Dermis blood vessel endothelial cell (primary cell): ENCODE data around the gene OR5V1. TPM values are rescaled to one million over a fixed set of nuclear protein-coding genes. Genes with fewer than 3 reads are reported as not detected.
"Not testable (repeated sequence)": the region's sequence is repeated elsewhere in the genome, so short reads cannot be mapped to it uniquely, and the experiment has no call there.

Experiments
- DNase-seq: peaks from one replicate; pipeline ENCODE4 v3.0.0; 2010
- total RNA-seq: library from RNA; depleted of rRNA; stranded (reverse); fragments of >200 nt; gene quantifications from 2 replicates; pipeline ENCODE4 v1.2.3, GENCODE V29; 2014

The OR5V1 gene
- total RNA-seq = not detected in 2 replicates

DNA sequence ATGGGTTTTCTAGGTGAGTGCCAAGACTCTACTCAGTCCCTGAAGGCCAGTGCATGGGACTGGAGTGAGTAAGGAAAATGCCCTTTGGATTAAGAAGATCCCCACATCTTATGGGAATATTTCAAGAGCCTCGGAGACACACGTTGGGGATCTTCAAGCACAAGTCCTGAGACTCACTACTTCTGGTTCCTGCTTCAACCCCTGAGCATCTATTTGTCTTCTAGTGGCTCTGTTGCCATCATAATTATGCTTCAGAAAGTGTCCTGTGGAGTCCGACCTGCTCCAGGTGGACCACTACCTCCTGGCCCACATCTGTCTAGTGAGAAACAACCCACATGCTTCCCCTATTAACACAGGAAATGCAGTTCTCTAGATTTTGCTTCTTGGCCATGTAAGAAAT lies at the start of gene OR5V1:
TSS of gene OR5V1 (minus strand) at position 101 of the 400 bp plus-strand sequence. CDS start 12,670 bp downstream, outside the sequence.
- no peak for DNase-seq

DNA sequence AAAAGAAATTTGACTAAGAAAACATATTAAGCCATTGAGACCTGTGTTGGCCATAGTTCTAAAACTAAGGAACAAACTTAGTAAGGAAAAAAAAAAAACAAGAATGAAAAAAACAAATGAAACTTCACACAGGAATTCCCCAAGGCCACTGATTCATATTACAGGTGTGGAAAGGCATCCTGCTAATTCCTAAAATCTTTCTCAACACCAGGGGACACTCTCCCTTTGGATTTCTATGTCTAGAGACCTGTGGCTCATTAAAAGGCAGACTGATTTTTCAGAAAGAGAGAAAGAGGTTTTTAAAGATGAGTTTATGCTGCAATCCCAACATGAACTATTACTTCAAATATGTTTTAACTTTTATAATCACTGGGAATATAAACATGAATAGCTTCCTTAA lies 45.9 kb upstream of the OR5V1 start, which contains the start of gene OR12D1:
TSS of gene OR12D1 (plus strand) at position 341 of the 400 bp plus-strand sequence.
- DNase-seq = no peak

DNA sequence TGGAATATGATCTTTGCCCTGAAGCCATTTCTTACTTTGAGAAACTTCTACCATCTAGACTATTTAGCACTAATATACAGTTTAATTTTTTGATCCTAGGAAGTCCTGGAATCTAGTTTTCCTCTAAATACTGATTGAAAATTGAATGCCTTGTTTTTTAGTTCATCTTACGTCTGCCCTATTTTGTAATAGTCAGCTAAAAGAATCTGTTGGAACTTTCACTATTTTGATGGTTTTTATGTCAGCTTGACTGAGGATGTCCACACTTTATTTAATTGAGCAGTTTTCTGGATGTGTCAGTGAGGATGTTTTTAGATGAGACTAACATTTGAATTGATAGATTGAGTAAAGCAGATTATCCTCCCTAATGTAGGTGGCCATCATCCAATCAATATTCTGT lies 35.1 kb upstream of the OR5V1 start:
- DNase-seq = no peak

DNA sequence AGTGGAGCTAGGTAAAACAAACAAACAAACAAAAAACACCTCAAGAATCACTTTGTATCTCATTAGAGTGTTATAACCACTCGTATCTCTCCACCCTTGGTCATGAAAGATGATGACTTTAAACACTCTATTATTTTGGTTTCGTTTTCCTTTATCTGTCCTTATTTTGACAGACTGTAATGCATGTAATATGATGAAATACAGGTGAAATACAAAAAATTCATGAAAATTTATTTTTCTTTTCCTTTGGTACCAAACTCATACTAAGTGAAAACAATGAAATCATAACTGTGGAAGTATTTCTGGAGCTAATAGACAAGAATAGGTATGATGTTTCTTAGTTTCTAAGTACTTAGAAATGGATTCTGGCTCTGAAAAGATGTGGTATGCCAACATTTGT lies 30.9 kb upstream of the OR5V1 start:
- DNase-seq = no peak

DNA sequence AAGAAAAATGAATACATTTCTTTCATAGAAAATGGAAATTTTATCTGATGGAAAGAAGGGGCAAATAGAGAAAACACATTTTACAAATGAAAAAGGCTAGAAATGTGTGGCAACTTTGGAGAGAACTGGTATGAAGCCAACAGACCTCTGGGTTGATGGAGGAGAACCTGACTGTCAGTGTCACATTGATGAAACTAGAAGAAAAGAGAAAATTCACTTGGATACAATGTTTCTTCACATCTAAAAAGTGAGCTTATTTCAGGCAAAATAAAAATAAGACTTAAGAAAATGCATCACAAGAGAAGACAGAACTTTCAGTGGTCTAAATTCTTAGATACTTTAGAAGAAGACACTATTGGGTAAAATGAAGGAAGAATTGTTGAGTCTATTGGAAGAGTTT lies 26.7 kb upstream of the OR5V1 start, which contains the start of gene OR12D2:
TSS of gene OR12D2 (plus strand) at position 301 of the 400 bp plus-strand sequence. CDS start 1,069 bp downstream, outside the sequence.
- no peak for DNase-seq

DNA sequence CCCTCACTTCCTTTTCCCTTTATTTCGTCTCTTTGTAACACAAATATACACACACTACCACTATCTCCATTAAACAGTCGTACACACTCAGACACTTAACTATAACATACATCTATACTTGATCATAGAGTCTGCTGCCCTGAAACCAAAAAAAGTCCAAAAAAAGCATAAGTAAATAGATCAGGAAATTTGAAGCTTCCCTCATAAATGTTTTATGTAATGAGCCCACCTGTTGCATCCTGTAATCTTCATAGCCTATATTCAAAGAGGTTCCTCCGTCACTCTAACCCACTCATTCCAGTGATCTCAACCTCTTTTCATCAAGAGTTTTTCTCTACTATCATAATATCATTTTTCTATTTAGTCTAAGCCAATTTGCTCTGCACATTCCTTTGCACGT lies 19.9 kb upstream of the OR5V1 start:
- no peak for DNase-seq

DNA sequence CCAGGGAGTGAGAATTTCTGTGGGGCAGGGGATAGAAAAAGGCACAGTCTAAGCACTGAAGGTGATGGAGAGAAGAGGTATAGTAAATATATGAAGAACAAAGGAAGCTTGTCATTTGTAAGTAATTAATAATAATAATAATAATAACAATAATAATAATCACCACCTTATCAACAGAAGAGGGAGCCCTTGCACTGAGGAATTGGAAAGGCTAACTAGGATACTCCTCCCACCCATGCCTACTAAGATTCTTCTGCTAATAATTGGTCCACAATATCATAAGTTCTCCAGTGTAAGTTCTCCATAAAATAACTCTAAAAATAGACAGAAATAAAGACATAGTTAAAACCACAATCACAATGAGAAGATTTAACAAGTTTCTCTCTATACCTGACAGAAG lies 7.3 kb upstream of the OR5V1 start:
- DNase-seq = peak; percentile 0

DNA sequence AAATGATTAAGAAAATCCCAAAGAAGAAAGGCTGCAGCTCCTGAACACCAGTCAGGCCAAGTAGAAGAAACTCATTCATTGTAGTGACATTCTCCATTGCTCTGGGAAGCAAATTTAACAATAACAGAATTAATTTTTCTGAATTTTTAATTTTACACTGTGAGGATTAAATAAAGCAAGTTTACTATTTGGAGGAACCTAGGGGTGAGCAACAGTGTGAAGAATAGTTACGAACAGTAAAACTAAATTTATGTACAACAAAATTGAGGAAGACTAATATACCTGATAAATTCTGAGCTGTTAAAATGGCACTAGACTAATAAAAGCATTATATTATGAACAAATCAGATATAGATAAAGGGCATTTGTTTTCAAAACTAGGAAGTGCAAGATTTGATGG lies 6.5 kb upstream of the OR5V1 start, which contains the start of gene OR12D3:
TSS of gene OR12D3 (minus strand) at position 101 of the 400 bp plus-strand sequence. CDS start at position 97, 4 bp downstream.
- DNase-seq = no peak

DNA sequence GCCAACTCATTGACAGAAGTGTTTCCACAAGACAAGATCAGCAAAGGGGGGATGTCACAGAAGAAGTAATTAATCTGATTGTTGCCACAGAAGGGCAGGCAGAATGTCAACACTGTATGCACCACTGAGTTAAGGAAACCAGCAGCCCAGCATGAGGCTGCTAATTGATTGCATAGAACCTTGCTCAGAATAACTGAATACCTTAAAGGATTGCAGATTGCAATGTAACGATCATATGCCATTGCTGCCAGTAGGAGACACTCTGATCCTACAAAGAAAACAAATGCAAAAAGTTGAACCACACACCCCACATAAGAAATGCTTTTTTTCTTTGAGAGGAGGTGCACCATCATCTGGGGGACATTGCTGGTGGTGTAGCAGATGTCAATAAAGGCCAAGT lies 13.1 kb downstream of the OR5V1 start:
- DNase-seq = no peak

DNA sequence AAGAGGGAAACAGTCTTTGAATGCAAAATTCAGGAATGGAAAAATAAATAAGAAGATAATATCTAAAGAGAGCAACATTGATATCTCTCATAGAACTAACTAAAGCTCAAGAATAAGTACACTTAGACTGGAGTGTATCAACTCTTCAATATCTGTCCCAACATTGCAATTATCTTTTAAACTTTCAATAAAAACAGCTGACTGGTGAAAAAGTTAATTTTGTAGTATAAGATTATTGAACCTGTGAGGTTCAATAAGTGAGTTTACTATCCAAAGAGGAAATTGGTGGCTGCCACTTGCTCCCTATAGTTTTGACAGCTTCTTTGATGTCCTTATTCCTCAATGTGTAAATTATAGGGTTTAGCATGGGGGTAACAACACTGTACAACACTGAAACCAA lies 13.7 kb downstream of the OR5V1 start:
- DNase-seq = no peak

DNA sequence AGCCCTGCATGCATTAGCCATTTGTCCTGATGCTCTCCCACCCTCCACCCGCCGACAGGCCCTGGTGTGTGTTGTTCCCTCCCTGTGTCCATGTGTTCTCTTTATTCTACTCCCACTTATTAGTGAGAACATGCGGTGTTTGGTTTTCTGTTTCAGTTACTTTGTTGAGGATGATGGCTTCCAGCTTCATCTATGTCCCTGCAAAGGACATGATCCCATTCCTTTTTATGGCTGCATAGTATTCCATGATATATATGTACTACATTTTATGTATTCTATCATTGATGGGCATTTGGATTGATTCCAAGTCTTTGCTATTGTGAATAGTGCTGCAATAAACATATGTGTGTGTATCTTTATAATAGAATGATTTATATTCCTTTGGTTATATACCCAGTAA lies 19.3 kb downstream of the OR5V1 start:
- not testable (repeated sequence) for DNase-seq

DNA sequence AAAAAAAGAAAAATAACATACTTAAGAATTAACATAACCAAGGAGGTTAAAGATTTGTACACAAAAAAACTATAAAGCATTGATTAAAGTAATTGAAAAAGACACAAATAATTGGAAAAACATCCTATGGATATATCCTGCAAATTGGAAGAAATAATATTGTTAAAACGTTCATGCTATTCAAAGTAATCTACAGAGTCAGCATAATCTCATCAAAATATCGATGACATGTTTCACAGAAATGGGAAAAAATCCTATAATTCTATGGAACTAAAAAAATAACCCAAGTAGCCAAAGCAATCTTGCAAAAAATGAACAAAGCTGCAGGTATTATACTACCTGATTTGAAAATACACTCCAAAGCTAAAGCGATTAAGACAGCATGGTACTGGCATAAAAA lies 23.3 kb downstream of the OR5V1 start:
- no peak for DNase-seq

DNA sequence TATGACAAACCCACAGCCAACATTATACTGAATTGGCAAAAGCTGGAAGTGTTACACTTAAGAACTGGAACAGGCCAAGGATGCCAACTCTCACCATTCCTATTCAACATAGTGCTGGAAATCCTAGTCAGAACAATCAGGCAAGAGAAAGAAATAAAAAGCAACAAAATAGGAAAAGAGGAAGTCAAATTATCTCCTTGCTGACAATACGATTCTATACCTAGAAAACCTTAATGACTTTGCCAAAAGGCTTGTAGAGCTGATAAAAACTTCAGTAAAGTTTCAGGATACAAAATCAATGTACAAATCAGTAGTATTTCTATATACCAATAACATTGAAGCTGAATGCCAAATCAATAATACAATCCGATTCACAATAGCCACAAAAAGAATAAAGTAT lies 32.4 kb downstream of the OR5V1 start:
- no peak for DNase-seq

DNA sequence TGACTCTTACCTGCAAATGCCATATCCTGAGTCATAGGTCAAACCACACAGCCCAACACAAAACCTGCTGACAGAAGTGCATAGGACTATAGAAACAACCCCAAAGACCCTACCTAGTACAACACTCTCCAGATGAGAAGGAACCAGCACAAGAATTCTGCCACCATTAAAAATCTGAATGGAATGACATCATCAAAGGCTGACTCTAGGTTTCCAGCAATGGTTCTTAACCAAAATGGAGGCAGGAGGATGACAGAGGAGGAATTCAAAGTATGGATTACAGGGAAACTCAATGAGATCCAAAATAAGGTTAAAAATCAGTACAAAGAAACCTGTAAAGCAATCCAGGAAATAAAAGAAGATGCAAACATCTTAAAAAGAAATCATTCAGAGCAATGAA lies 36.0 kb downstream of the OR5V1 start:
- DNase-seq = no peak

DNA sequence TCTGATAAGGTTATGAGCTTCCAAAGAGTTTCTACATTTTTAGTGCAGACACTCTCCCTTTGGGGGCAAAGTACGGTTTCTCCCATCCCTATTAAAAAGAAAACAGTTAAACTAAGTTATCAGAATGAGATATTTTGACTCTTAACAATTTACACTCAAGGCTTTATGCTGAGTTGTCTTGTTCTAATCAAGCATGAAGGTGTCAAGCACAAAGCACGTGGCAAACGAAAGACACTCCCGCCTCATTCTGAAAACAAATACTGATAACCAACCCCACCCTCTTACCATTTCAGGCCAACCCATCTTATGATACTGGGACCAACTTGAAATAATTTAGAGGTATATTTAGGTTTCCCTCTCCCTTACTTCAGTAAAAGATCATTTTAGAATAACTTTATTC lies 42.9 kb downstream of the OR5V1 start:
- no peak for DNase-seq

DNA sequence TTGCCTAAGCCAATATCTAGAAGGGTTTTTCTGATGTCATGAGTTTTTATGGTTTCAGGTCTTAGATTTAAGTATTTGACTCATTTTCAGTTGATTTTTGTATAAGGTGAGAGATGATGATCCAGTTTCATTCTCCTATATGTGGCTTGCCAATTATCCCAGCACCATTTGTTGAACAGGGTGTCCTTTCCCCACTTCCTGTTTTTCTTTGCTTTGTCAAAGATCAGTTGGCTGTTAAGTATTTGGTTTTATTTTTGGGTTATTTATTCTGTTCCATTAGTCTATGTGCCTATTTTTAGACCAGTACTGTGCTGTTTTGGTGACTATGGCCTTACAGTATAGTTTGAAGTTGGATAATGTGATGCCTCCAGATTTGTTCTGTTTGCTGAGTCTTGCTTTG lies 45.3 kb downstream of the OR5V1 start:
- DNase-seq = not testable (repeated sequence)

DNA sequence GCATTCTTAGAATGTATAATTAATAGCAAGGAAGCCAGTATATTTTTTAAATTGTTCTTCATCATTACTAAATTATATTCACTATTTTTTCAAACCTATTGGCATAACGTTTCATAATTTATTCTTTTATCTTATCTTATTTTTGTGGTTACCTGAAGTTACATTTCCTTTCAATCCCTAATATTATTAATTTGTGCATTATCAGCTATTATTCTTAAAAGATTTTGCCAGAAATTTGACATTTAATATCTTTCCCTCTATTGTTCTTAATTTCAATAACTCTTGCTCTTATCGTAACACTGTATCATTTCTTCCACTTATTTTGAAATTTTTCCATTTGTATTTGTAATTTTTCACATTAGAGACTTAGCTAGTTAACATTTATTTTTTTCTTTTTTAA lies 48.7 kb downstream of the OR5V1 start:
- DNase-seq = no peak

Other genes with a start within 250 kb of the OR5V1 start
- not detected in 2 replicates for gene OR2J2, start 198.0 kb downstream of the OR5V1 start, total RNA-seq
- gene OR14J1, start 67.2 kb downstream of the OR5V1 start, total RNA-seq = not detected in 2 replicates
- gene OR12D3, start 6.4 kb upstream of the OR5V1 start, total RNA-seq = not detected in 2 replicates
- gene OR12D2, start 26.8 kb upstream of the OR5V1 start, total RNA-seq = not detected in 2 replicates
- gene OR12D1, start 46.1 kb upstream of the OR5V1 start, total RNA-seq = not detected in 2 replicates
- gene OR10C1, start 70.4 kb upstream of the OR5V1 start, total RNA-seq = not detected in 2 replicates
- not detected in 2 replicates for gene OR11A1, start 88.2 kb upstream of the OR5V1 start, total RNA-seq
- not detected in 2 replicates for gene OR2H1, start 88.3 kb upstream of the OR5V1 start, total RNA-seq
- not detected in 2 replicates for gene MAS1L, start 119.1 kb upstream of the OR5V1 start, total RNA-seq
- 5.8 and 82.4 TPM in 2 replicates for gene UBD, start 190.9 kb upstream of the OR5V1 start, total RNA-seq
- not detected in 2 replicates for gene OR2H2, start 216.3 kb upstream of the OR5V1 start, total RNA-seq